ENCODE results near the gene NOB1.

Gene NOB1

DNA sequence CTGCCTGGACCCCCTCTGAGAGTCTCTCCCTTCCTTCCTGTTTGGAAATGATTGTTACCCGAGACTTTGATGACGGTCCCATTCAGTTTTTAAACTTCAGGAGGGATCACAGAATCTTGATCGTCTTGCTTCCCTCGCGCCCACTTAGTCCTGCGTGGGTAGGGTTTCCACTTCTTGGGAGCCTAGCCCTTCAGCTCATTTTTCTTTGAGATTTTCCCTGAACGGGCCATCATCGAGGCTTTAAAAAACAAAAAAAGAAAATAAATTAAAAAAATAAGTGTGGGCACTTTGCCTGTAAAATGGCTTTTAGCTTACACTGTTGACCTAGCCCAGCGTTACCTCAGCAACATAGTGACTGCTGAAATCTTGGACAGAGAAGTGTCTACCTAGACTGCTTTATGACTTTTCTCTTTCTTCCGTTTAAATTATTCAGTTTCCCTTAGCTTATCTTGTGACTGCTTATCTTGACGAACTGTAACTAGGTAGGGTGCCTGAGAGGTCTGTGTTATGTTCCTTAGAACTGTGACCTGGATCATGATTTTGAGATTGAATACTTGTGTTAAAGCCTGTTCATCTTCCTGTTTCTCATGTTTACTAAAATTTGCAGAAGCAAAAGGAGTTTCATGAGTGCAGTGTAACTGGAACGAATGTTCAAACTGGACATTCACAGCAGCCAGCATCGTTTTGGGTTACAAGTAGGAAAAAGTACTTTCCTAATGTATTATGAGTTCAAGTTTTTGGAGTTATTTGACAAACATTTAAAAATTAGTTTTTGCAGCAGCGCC is 8.3 kb upstream of the NOB1 start:
- ATAC-seq, result peak; percentile 81
- TF ChIP-seq ISL1 (CRISPR knock-in tag; IDR thresholded peaks at IDR 0.05) (no peak), ESRRG (CRISPR knock-in tag; IDR thresholded peaks at IDR 0.05) (no peak), GLIS3 (CRISPR knock-in tag; IDR thresholded peaks at IDR 0.05) (no peak), SNAI2 (CRISPR knock-in tag; IDR thresholded peaks at IDR 0.05) (no peak), CSDC2 (CRISPR knock-in tag; IDR thresholded peaks at IDR 0.05) (no peak), TOX (CRISPR knock-in tag; IDR thresholded peaks at IDR 0.05; ENCODE audit: borderline replicate concordance) (no peak), ZNF70 (CRISPR knock-in tag; IDR thresholded peaks at IDR 0.05) (no peak), ZNF565 (CRISPR knock-in tag; conservative IDR thresholded peaks at IDR 0.05; ENCODE audit: low read depth) (no peak), OSR1 (CRISPR knock-in tag; IDR thresholded peaks at IDR 0.05) (no peak), PPARA (CRISPR knock-in tag; IDR thresholded peaks at IDR 0.05; ENCODE audit: borderline replicate concordance) (no peak), ZFP3 (CRISPR knock-in tag; IDR thresholded peaks at IDR 0.05) (no peak), TCF4 (CRISPR knock-in tag; IDR thresholded peaks at IDR 0.05; ENCODE audit: borderline replicate concordance) (no peak), ZFP30 (CRISPR knock-in tag; IDR thresholded peaks at IDR 0.05) (no peak), CSRNP3 (CRISPR knock-in tag; IDR thresholded peaks at IDR 0.05) (no peak), RARB (CRISPR knock-in tag; IDR thresholded peaks at IDR 0.05) (no peak)
- TF ChIP-seq, protein P1, sequence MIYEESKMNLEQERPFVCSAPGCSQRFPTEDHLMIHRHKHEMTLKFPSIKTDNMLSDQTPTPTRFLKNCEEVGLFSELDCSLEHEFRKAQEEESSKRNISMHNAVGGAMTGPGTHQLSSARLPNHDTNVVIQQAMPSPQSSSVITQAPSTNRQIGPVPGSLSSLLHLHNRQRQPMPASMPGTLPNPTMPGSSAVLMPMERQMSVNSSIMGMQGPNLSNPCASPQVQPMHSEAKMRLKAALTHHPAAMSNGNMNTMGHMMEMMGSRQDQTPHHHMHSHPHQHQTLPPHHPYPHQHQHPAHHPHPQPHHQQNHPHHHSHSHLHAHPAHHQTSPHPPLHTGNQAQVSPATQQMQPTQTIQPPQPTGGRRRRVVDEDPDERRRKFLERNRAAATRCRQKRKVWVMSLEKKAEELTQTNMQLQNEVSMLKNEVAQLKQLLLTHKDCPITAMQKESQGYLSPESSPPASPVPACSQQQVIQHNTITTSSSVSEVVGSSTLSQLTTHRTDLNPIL (CRISPR knock-in tag; IDR thresholded peaks at IDR 0.05; ENCODE audit: low read depth), result no peak
- TF ChIP-seq, protein P2, sequence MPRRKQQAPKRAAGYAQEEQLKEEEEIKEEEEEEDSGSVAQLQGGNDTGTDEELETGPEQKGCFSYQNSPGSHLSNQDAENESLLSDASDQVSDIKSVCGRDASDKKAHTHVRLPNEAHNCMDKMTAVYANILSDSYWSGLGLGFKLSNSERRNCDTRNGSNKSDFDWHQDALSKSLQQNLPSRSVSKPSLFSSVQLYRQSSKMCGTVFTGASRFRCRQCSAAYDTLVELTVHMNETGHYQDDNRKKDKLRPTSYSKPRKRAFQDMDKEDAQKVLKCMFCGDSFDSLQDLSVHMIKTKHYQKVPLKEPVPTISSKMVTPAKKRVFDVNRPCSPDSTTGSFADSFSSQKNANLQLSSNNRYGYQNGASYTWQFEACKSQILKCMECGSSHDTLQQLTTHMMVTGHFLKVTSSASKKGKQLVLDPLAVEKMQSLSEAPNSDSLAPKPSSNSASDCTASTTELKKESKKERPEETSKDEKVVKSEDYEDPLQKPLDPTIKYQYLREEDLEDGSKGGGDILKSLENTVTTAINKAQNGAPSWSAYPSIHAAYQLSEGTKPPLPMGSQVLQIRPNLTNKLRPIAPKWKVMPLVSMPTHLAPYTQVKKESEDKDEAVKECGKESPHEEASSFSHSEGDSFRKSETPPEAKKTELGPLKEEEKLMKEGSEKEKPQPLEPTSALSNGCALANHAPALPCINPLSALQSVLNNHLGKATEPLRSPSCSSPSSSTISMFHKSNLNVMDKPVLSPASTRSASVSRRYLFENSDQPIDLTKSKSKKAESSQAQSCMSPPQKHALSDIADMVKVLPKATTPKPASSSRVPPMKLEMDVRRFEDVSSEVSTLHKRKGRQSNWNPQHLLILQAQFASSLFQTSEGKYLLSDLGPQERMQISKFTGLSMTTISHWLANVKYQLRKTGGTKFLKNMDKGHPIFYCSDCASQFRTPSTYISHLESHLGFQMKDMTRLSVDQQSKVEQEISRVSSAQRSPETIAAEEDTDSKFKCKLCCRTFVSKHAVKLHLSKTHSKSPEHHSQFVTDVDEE (CRISPR knock-in tag; IDR thresholded peaks at IDR 0.05), result no peak
- TF ChIP-seq, protein P3, sequence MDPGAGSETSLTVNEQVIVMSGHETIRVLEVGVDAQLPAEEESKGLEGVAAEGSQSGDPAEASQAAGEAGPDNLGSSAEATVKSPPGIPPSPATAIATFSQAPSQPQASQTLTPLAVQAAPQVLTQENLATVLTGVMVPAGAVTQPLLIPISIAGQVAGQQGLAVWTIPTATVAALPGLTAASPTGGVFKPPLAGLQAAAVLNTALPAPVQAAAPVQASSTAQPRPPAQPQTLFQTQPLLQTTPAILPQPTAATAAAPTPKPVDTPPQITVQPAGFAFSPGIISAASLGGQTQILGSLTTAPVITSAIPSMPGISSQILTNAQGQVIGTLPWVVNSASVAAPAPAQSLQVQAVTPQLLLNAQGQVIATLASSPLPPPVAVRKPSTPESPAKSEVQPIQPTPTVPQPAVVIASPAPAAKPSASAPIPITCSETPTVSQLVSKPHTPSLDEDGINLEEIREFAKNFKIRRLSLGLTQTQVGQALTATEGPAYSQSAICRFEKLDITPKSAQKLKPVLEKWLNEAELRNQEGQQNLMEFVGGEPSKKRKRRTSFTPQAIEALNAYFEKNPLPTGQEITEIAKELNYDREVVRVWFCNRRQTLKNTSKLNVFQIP (CRISPR knock-in tag; IDR thresholded peaks at IDR 0.05; ENCODE audit: borderline replicate concordance, low read depth), result no peak

DNA sequence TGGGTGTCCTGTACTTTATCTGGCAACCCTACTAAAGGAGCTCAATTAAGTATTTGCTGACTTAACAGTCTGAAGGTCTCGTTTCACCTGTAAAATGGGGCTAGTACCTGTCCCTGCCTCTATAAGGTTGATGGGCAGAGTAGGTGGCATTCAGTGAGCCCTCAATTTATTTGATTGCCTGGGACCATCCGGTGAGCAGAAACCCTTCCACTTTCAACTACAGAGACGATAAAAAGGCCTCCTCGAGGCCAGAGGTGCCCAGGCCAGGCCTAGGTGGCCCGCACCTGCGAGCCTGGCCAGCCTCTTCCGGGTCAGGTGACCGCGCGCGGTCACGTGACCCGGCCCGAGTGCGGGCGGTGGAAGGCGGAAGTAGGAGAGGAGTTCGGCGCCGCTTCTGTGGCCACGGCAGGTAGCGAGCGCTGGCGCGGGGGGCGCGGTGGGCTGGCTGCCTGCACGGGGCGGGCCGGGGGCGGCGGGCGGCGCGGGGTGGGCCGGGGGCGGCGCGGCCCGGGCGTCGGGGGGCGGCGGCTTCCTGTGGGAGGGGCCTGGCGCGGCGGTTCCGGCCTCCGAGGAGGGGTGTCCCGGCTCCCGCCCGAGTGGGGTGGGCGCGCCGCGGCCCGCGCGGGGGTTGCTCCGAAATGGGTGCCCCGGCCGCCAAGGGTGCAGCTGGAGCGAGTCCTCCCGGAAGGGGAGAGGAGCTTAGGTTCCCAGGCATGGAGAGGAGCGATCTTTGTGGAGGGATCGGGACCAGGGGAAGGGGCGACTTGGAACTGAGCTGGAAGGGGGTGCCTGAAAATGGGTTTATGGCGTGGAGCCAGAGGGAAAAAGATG is 7.5 kb upstream of the NOB1 start, which contains the start of gene WWP2:
WWP2 (plus strand) TSS at position 350 of the 831 bp plus-strand sequence. CDS start 24,679 bp downstream, outside the sequence.
- ATAC-seq, result peak; percentile 75
- TF ChIP-seq GLIS3 (CRISPR knock-in tag; IDR thresholded peaks at IDR 0.05) (no peak), RARB (CRISPR knock-in tag; IDR thresholded peaks at IDR 0.05) (no peak), ISL1 (CRISPR knock-in tag; IDR thresholded peaks at IDR 0.05) (no peak), ARNTL (CRISPR knock-in tag; IDR thresholded peaks at IDR 0.05; ENCODE audit: borderline replicate concordance, low read depth) (no peak), TOX (CRISPR knock-in tag; IDR thresholded peaks at IDR 0.05; ENCODE audit: borderline replicate concordance) (no peak), ZNF565 (CRISPR knock-in tag; conservative IDR thresholded peaks at IDR 0.05; ENCODE audit: low read depth) (no peak), ZNF8 (CRISPR knock-in tag; IDR thresholded peaks at IDR 0.05) (no peak), ZC3H10 (CRISPR knock-in tag; IDR thresholded peaks at IDR 0.05) (no peak), PPARA (CRISPR knock-in tag; IDR thresholded peaks at IDR 0.05; ENCODE audit: borderline replicate concordance) (no peak), SNAI2 (CRISPR knock-in tag; IDR thresholded peaks at IDR 0.05) (peak; percentile 76; the same call in 1 of the 2 replicates), ZFP30 (CRISPR knock-in tag; IDR thresholded peaks at IDR 0.05) (no peak), BACH2 (CRISPR knock-in tag; IDR thresholded peaks at IDR 0.05; ENCODE audit: borderline replicate concordance) (no peak), OSR1 (CRISPR knock-in tag; IDR thresholded peaks at IDR 0.05) (no peak), ZFP3 (CRISPR knock-in tag; IDR thresholded peaks at IDR 0.05) (0 out of 2 replicates have a peak, but pooled peaks have one; percentile 40), ZNF70 (CRISPR knock-in tag; IDR thresholded peaks at IDR 0.05) (0 out of 2 replicates have a peak, but pooled peaks have one; percentile 27), ESRRG (CRISPR knock-in tag; IDR thresholded peaks at IDR 0.05) (no peak)
- TF ChIP-seq, protein P3 (CRISPR knock-in tag; IDR thresholded peaks at IDR 0.05; ENCODE audit: borderline replicate concordance, low read depth), result no peak
- TF ChIP-seq, protein P1 (CRISPR knock-in tag; IDR thresholded peaks at IDR 0.05; ENCODE audit: low read depth), result no peak
- TF ChIP-seq, protein P2 (CRISPR knock-in tag; IDR thresholded peaks at IDR 0.05), result no peak

All from SK-N-SH treated with all-trans-retinoic acid at 6 μM for 48 hours (cell line).